Stimulated activated CD4-positive, alpha-beta T cell treated with anti-CD3 and anti-CD28 coated beads, TNF-alpha, amount 100 ng/mL, for 1 hour (primary cell): ENCODE data around the gene CNPY1.

Experiments
- DNase-seq, 3 donors: peaks; one replicate each; pipeline ENCODE4 v3.0.0-alpha.2; 2020; ENCODE audit warnings: low read depth in 3 of 3, low spot score in 1 of 3

Gene CNPY1

GRCh38 chr7:155490697-155491628, 55.4 kb downstream of the CNPY1 start:
- DNase-seq, result no peak

GRCh38 chr7:155489862-155490696, 56.3 kb downstream of the CNPY1 start:
- DNase-seq, result no peak

GRCh38 chr7:155489158-155489840, 57.1 kb downstream of the CNPY1 start:
- no peak for DNase-seq

- DNase-seq, result no peak
These were observed 57.8 kb downstream of the CNPY1 start for GRCh38 chr7:155488483-155489127.

- DNase-seq, result no peak
These were observed 58.6 kb downstream of the CNPY1 start for GRCh38 chr7:155487509-155488482.

- DNase-seq, result no peak
These were observed 59.4 kb downstream of the CNPY1 start for GRCh38 chr7:155486783-155487508.

GRCh38 chr7:155484483-155485399, 61.6 kb downstream of the CNPY1 start:
- DNase-seq, result no peak

GRCh38 chr7:155483868-155484325, 62.5 kb downstream of the CNPY1 start:
- DNase-seq, result no peak

GRCh38 chr7:155483245-155483644, 63.1 kb downstream of the CNPY1 start:
- DNase-seq, result no peak

GRCh38 chr7:155482511-155483183, 63.7 kb downstream of the CNPY1 start:
- DNase-seq, result no peak

GRCh38 chr7:155481764-155482163, 64.6 kb downstream of the CNPY1 start:
- DNase-seq, result no peak

GRCh38 chr7:155477476-155477875, 68.9 kb downstream of the CNPY1 start:
- no peak for DNase-seq

- DNase-seq, result no peak
These were observed 74.6 kb downstream of the CNPY1 start for GRCh38 chr7:155471718-155472117.

- no peak for DNase-seq
These were observed 75.4 kb downstream of the CNPY1 start for GRCh38 chr7:155470686-155471638.

- DNase-seq, result no peak
These were observed 76.2 kb downstream of the CNPY1 start for GRCh38 chr7:155470186-155470487.
